HFFc6 (cell line): ENCODE data around the gene NTM. TPM values are rescaled to one million over a fixed set of nuclear protein-coding genes. Genes with fewer than 3 reads are reported as not detected.

Experiments used
- DNase-seq: peaks from one replicate; pipeline ENCODE4 v3.0.0-alpha.2; 2018
- H3K27ac Mint-ChIP-seq: 2 replicates; pipeline ENCODE4 v1.8.0; 2020; ENCODE audit warnings: mild to moderate bottlenecking, mixed read lengths
- H3K27me3 Mint-ChIP-seq: 2 replicates; pipeline ENCODE4 v1.8.0; 2021; ENCODE audit warnings: mild to moderate bottlenecking, moderate library complexity, mixed read lengths; ENCODE audit not compliant: insufficient read depth
- H3K36me3 Mint-ChIP-seq: 2 replicates; pipeline ENCODE4 v1.8.0; 2021; ENCODE audit warnings: low read depth, mixed read lengths
- H3K4me1 Mint-ChIP-seq: 2 replicates; pipeline ENCODE4 v1.8.0; 2020; ENCODE audit warnings: low read depth, mixed read lengths
- H3K4me3 Mint-ChIP-seq: 2 replicates; pipeline ENCODE4 v1.8.0; 2020; ENCODE audit warnings: mild to moderate bottlenecking, moderate library complexity, mixed read lengths
- H3K9me3 Mint-ChIP-seq: 2 replicates; pipeline ENCODE4 v1.8.0; 2020; ENCODE audit warnings: mild to moderate bottlenecking, mixed read lengths
- CTCF ChIP-seq: fragments of 200-600 bp; sonication (generic); IDR thresholded peaks from 2 replicates; pipeline ENCODE4 v1.5.0; 2021; ENCODE audit warnings: antibody characterized with exemption, mild to moderate bottlenecking
- total RNA-seq, 6 experiments: library from RNA; stranded (reverse); fragmentation: NEBNext Ultra II Directional; extraction: Animal tissue kit (Norgen Biotek cat#: 25700); gene quantifications; 2 replicates in 1 of 6; 3 replicates in 5 of 6; pipeline ENCODE4 v1.2.3, GENCODE V29; 2021

Gene NTM
- total RNA-seq, 6 experiments from 2014 or later, result 18.3 to 23.6 (median 21.7) TPM

GRCh38 chr11:131522851-131523250, 152.4 kb downstream of the NTM start:
- Mint-ChIP-seq H3K36me3 (no peaks in the 10 kb centered on the region), H3K4me1 (no peaks in the 10 kb centered on the region), H3K4me3 (no peak overlapping the region), H3K9me3 (no peaks in the 10 kb centered on the region), H3K27ac (no peak overlapping the region), H3K27me3 (peaks cover 9% of the 10 kb centered on the region)
- DNase-seq, result no peak
- TF ChIP-seq CTCF, result no peak

- Mint-ChIP-seq H3K27ac (no peak overlapping the region), H3K4me3 (no peak overlapping the region), H3K27me3 (peaks cover 9% of the 10 kb centered on the region), H3K36me3 (no peaks in the 10 kb centered on the region), H3K9me3 (no peaks in the 10 kb centered on the region), H3K4me1 (no peaks in the 10 kb centered on the region)
- no peak for DNase-seq
- TF ChIP-seq CTCF, result no peak
These were observed 160.0 kb downstream of the NTM start for GRCh38 chr11:131530407-131530806.

- no peak for TF ChIP-seq CTCF
- Mint-ChIP-seq H3K9me3 (no peaks in the 10 kb centered on the region), H3K27ac (no peak overlapping the region), H3K36me3 (no peaks in the 10 kb centered on the region), H3K27me3 (peaks cover 17% of the 10 kb centered on the region), H3K4me3 (no peak overlapping the region), H3K4me1 (no peaks in the 10 kb centered on the region)
- DNase-seq, result no peak
These were observed 162.7 kb downstream of the NTM start for GRCh38 chr11:131533149-131533548.

GRCh38 chr11:131533998-131534397, 163.6 kb downstream of the NTM start:
- no peak for TF ChIP-seq CTCF
- Mint-ChIP-seq H3K27me3 (peaks cover 17% of the 10 kb centered on the region), H3K4me3 (no peak overlapping the region), H3K36me3 (no peaks in the 10 kb centered on the region), H3K4me1 (no peaks in the 10 kb centered on the region), H3K27ac (no peak overlapping the region), H3K9me3 (no peaks in the 10 kb centered on the region)
- DNase-seq, result no peak

GRCh38 chr11:131534611-131535010, 164.2 kb downstream of the NTM start:
- no peak for DNase-seq
- peaks cover 17% of the 10 kb centered on the region for H3K27me3 Mint-ChIP-seq
- H3K4me1 Mint-ChIP-seq, result no peaks in the 10 kb centered on the region
- no peaks in the 10 kb centered on the region for H3K9me3 Mint-ChIP-seq
- no peak overlapping the region for H3K4me3 Mint-ChIP-seq
- H3K27ac Mint-ChIP-seq, result no peak overlapping the region
- TF ChIP-seq CTCF, result no peak
- no peaks in the 10 kb centered on the region for H3K36me3 Mint-ChIP-seq

GRCh38 chr11:131536159-131536558, 165.7 kb downstream of the NTM start:
- Mint-ChIP-seq H3K4me3 (no peak overlapping the region), H3K27me3 (peaks cover 14% of the 10 kb centered on the region), H3K9me3 (no peaks in the 10 kb centered on the region), H3K4me1 (no peaks in the 10 kb centered on the region), H3K36me3 (no peaks in the 10 kb centered on the region), H3K27ac (no peak overlapping the region)
- no peak for DNase-seq
- TF ChIP-seq CTCF, result no peak
